ENCODE measurements around the gene NECAB2. TPM values are rescaled to one million over a fixed set of nuclear protein-coding genes. Genes with fewer than 3 reads are reported as not detected.
A peak's percentile ranks its signal among the peaks of the same experiment; 100 is the strongest.

Gene NECAB2
- total RNA-seq, 4 donors from 2014 or later = 1.1 TPM; not detected in 3

DNA sequence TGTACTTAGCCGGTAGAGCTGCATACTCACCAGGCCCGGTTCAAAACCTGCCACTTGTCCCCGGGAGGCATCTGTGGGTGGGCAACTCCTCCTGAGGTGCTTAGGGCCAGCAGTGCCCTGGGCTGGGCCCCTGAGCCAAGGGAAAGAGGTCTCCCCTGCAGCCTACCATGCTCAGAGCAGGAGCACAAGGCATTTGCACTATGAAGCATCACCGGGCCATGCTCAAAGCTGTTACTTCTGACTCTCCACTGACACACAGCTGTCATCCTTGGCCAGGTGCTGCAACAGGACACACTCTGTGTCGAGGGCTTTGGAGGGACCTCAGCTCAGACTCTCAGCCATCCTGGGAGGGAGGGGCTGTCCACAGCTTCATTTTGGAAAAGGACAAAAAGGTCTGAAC, 37.3 kb downstream of the NECAB2 start:
- Histone ChIP-seq H3K27ac (no peak overlapping the region), H3K4me3 (no peak overlapping the region), H3K9me3 (no peaks in the 10 kb centered on the region), H3K27me3 (peaks cover 27% of the 10 kb centered on the region), H3K36me3 (no peaks in the 10 kb centered on the region), H3K4me1 (no peaks in the 10 kb centered on the region)
- no peak for ATAC-seq
- WGBS, 2 donors (ENCODE audit: low coverage in 1 of 2) = 80% methylated on average over 3 of the region's 5 CpGs; no CpG with 5 or more reads in 1 of the 2 donors
- TF ChIP-seq, protein P1, sequence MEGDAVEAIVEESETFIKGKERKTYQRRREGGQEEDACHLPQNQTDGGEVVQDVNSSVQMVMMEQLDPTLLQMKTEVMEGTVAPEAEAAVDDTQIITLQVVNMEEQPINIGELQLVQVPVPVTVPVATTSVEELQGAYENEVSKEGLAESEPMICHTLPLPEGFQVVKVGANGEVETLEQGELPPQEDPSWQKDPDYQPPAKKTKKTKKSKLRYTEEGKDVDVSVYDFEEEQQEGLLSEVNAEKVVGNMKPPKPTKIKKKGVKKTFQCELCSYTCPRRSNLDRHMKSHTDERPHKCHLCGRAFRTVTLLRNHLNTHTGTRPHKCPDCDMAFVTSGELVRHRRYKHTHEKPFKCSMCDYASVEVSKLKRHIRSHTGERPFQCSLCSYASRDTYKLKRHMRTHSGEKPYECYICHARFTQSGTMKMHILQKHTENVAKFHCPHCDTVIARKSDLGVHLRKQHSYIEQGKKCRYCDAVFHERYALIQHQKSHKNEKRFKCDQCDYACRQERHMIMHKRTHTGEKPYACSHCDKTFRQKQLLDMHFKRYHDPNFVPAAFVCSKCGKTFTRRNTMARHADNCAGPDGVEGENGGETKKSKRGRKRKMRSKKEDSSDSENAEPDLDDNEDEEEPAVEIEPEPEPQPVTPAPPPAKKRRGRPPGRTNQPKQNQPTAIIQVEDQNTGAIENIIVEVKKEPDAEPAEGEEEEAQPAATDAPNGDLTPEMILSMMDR (IDR thresholded peaks at IDR 0.05) = no peak
- no peak for TF ChIP-seq EP300 (IDR thresholded peaks at IDR 0.05)

DNA sequence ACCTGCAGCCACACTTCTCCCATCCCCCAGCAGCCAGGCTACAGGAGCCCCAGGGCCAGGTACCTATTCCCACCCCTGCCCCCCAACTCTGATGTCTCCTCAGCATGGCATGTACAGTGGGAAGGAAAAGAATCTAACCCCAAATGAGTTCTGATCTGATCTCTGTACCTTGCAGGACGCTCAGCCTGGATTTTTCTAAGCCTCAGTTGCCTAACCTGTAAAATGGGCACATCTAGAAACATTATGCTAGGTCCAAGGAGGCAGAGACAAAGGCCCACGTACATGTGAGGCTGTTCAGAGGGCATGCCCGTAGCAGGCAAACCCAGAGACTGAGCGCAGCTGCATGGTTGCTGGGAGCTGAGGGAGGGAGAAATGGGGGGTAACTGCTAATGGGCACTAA, 39.5 kb downstream of the NECAB2 start:
- no peak for ATAC-seq
- H3K36me3 ChIP-seq = no peaks in the 10 kb centered on the region
- H3K27ac ChIP-seq = no peak overlapping the region
- H3K9me3 ChIP-seq = no peaks in the 10 kb centered on the region
- H3K4me1 ChIP-seq = no peaks in the 10 kb centered on the region
- WGBS, 2 donors (ENCODE audit: low coverage in 1 of 2) = 80 to 100% methylated on average over 2 of the region's 4 CpGs
- H3K4me3 ChIP-seq = no peak overlapping the region
- no peak for TF ChIP-seq POLR2AphosphoS5 (IDR thresholded peaks at IDR 0.05)
- H3K27me3 ChIP-seq = peaks cover 18% of the 10 kb centered on the region

DNA sequence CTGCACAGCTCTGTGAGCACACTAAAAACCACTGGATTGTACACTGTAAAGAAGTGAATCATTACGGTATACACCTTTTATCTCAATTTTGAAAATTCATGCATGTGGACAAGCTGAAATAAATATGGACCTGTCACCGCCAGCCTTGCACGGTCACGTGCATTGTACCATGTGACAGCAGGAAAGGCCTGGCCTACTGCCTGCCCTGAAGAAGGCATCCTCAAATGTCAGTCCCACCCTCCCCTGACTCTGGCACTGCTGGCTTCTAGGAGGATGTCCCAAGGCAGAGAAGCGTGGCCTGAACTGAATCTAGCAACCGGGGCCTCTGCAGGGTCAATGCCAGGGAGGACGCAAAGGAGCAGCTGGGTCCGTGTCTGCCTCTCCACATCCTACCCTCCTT, 39.9 kb downstream of the NECAB2 start:
- H3K9me3 ChIP-seq = no peaks in the 10 kb centered on the region
- ATAC-seq = no peak
- no peaks in the 10 kb centered on the region for H3K36me3 ChIP-seq
- no peak overlapping the region for H3K27ac ChIP-seq
- H3K4me1 ChIP-seq = no peaks in the 10 kb centered on the region
- TF ChIP-seq, protein P1 (IDR thresholded peaks at IDR 0.05) = no peak
- TF ChIP-seq POLR2AphosphoS5 (IDR thresholded peaks at IDR 0.05) (no peak), POLR2A (IDR thresholded peaks at IDR 0.05) (no peak), EP300 (IDR thresholded peaks at IDR 0.05) (no peak)
- no peak overlapping the region for H3K4me3 ChIP-seq
- peaks cover 13% of the 10 kb centered on the region for H3K27me3 ChIP-seq
- 56 to 73% methylated on average over 6 to 8 of the region's 8 CpGs for WGBS, 2 donors (ENCODE audit: low coverage in 1 of 2)

DNA sequence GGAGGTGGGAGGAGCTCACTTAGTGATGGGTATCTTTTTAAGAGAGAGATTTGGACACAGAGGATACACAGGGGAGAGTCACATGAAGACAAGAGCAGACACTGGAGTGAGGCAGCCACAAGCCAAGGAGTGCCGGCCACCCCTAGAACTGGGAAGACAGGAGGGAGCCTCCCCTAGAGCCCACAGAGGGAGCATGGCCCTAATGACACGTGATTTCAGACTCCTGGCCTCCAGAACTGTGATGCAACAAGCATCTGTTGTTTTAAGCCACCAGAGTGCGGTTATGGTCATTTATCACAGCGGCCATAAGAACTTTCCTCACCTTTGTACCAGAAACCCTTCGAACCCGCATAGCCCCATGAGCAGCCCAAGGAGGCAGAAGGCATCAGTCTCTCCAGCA, 41.2 kb downstream of the NECAB2 start:
- no peak for ATAC-seq
- Histone ChIP-seq H3K36me3 (no peaks in the 10 kb centered on the region), H3K9me3 (no peaks in the 10 kb centered on the region), H3K4me3 (no peak overlapping the region), H3K27ac (no peak overlapping the region), H3K4me1 (no peaks in the 10 kb centered on the region), H3K27me3 (peaks cover 14% of the 10 kb centered on the region)
- 88 to 90% methylated on average over 2 to 6 of the region's 6 CpGs for WGBS, 2 donors (ENCODE audit: low coverage in 1 of 2)
- TF ChIP-seq EP300 (IDR thresholded peaks at IDR 0.05) (no peak), POLR2A (IDR thresholded peaks at IDR 0.05) (no peak), POLR2AphosphoS5 (IDR thresholded peaks at IDR 0.05) (no peak)
- TF ChIP-seq, protein P1 (IDR thresholded peaks at IDR 0.05) = no peak

DNA sequence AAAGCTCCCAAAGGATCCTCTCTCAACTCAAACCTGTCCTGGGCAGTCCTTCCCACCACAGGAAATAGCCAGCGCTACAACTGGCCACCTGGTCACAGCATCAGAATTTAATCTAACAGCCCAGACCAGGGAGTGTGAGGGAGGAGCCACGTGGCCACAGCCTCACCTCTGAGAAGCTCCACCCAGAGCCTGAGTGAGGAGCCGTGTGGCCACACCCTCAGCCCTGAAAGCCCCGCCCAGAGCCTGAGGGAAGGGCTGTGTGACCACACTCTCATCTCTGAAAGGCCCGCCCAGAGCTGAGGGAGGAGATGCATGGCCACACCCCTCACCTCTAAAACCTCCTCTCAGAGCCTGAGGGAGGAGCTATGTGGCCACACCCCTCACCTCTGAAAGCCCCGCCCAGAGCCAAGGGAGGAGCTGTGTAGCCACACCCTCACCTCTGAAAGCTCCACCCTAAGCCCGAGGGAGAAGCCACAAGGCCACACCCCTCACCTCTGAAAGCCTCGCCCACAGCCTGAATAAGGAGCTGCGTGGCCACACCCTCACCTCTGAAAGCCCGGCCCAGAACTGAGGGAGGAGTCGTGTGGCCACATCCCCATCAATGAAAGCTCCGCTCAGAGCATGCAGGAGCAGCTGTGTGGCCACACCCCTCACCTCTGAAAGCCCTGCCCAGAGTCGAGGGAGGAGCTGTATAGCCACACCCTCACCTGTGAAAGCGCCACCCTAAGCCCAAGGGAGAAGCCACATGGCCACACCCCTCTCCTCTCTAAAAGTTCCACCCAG, 45.9 kb downstream of the NECAB2 start:
- Histone ChIP-seq H3K36me3 (no peaks in the 10 kb centered on the region), H3K27ac (no peak overlapping the region), H3K9me3 (no peaks in the 10 kb centered on the region), H3K27me3 (peaks cover 17% of the 10 kb centered on the region), H3K4me3 (no peak overlapping the region), H3K4me1 (no peaks in the 10 kb centered on the region)
- peak; percentile 36 for ATAC-seq
- WGBS, 2 donors (ENCODE audit: low coverage in 1 of 2) = 4 to 7% methylated on average over 3 to 4 of the region's 14 CpGs
- TF ChIP-seq POLR2AphosphoS5 (IDR thresholded peaks at IDR 0.05) (no peak), POLR2A (IDR thresholded peaks at IDR 0.05) (no peak), EP300 (IDR thresholded peaks at IDR 0.05) (no peak)
- TF ChIP-seq, protein P1 (IDR thresholded peaks at IDR 0.05) = no peak

All from gastroesophageal sphincter (tissue), 4 donors.